H9 (cell line): Measurements from ENCODE around the gene FAU. TPM values are rescaled to one million over a fixed set of nuclear protein-coding genes. Genes with fewer than 3 reads are reported as not detected.

ENCODE experiments used
- DNase-seq: peaks from one replicate; pipeline ENCODE4 v3.0.0-alpha.2; 2017
- H2AFZ ChIP-seq: one replicate; pipeline ENCODE4 v1.6.1; 2013; ENCODE audit warnings: mild to moderate bottlenecking, low read length, control low read depth, moderate library complexity
- H2AK5ac ChIP-seq: 2 replicates; pipeline ENCODE4 v1.6.1; 2013; ENCODE audit warnings: low read length, control low read depth, mixed read lengths; ENCODE audit not compliant: insufficient read length
- H2BK120ac ChIP-seq: one replicate; pipeline ENCODE4 v1.6.1; 2013; ENCODE audit warnings: low read depth, mild to moderate bottlenecking, low read length, control low read depth, inconsistent platforms; ENCODE audit not compliant: poor library complexity, severe bottlenecking
- H2BK12ac ChIP-seq: 2 replicates; pipeline ENCODE4 v1.6.1; 2013; ENCODE audit warnings: low read length, control low read depth, mixed read lengths, low read depth; ENCODE audit not compliant: insufficient read length
- H2BK15ac ChIP-seq: 2 replicates; pipeline ENCODE4 v1.6.1; 2013; ENCODE audit warnings: low read depth, low read length, control low read depth
- H2BK20ac ChIP-seq: one replicate; pipeline ENCODE4 v1.6.1; 2013; ENCODE audit warnings: low read depth, mild to moderate bottlenecking, low read length, control low read depth, inconsistent platforms; ENCODE audit not compliant: poor library complexity, severe bottlenecking
- H2BK5ac ChIP-seq: 2 replicates; pipeline ENCODE4 v1.6.1; 2013; ENCODE audit warnings: low read length, control low read depth, mixed read lengths; ENCODE audit not compliant: insufficient read length
- H3K14ac ChIP-seq: 2 replicates; pipeline ENCODE4 v1.6.1; 2013; ENCODE audit warnings: low read length, control low read depth; ENCODE audit not compliant: insufficient read depth
- H3K18ac ChIP-seq: 2 replicates; pipeline ENCODE4 v1.6.1; 2013; ENCODE audit warnings: low read depth, mild to moderate bottlenecking, mixed read lengths, low read length, control low read depth; ENCODE audit not compliant: insufficient read length
- H3K23ac ChIP-seq: 2 replicates; pipeline ENCODE4 v1.6.1; 2013; ENCODE audit warnings: low read length, control low read depth, mixed read lengths, low read depth; ENCODE audit not compliant: insufficient read length
- H3K23me2 ChIP-seq: 2 replicates; pipeline ENCODE4 v1.6.1; 2013; ENCODE audit warnings: low read depth, mild to moderate bottlenecking, mixed read lengths, low read length, control low read depth; ENCODE audit not compliant: insufficient read length, poor library complexity, severe bottlenecking
- H3K27ac ChIP-seq: 2 replicates; pipeline ENCODE4 v1.5.1; 2013; ENCODE audit warnings: low read length, control low read depth, mixed read lengths, low read depth; ENCODE audit not compliant: insufficient read length
- H3K27me3 ChIP-seq: 2 replicates; pipeline ENCODE4 v1.6.1; 2013; ENCODE audit warnings: low read length, control low read depth, inconsistent platforms; ENCODE audit not compliant: insufficient read depth
- H3K4ac ChIP-seq: 2 replicates; pipeline ENCODE4 v1.6.1; 2013; ENCODE audit warnings: low read depth, mild to moderate bottlenecking, control low read depth, inconsistent platforms, low read length, moderate library complexity
- H3K4me1 ChIP-seq: 2 replicates; pipeline ENCODE4 v1.6.1; 2013; ENCODE audit warnings: low read length, control low read depth, inconsistent platforms; ENCODE audit not compliant: insufficient read depth
- H3K4me2 ChIP-seq: 2 replicates; pipeline ENCODE4 v1.6.1; 2013; ENCODE audit warnings: low read length, control low read depth, mixed read lengths; ENCODE audit not compliant: insufficient read length, insufficient read depth
- H3K56ac ChIP-seq: 2 replicates; pipeline ENCODE4 v1.6.1; 2013; ENCODE audit warnings: low read depth, mild to moderate bottlenecking, mixed read lengths, low read length, control low read depth; ENCODE audit not compliant: insufficient read length
- H3K79me1 ChIP-seq: 2 replicates; pipeline ENCODE4 v1.6.1; 2013; ENCODE audit warnings: low read depth, mild to moderate bottlenecking, moderate library complexity, low read length, control low read depth, inconsistent platforms; ENCODE audit not compliant: insufficient read depth, poor library complexity, severe bottlenecking
- H3K79me2 ChIP-seq: 2 replicates; pipeline ENCODE4 v1.6.1; 2013; ENCODE audit warnings: low read length, control low read depth, inconsistent platforms; ENCODE audit not compliant: insufficient read depth
- H3K9ac ChIP-seq: 2 replicates; pipeline ENCODE4 v1.6.1; 2013; ENCODE audit warnings: low read length, control low read depth, mixed read lengths; ENCODE audit not compliant: insufficient read length; ENCODE audit errors: extremely low read depth
- H3K9me3 ChIP-seq: one replicate; pipeline ENCODE4 v1.6.1; 2013; ENCODE audit warnings: low read depth, low read length, inconsistent platforms; ENCODE audit not compliant: control insufficient read depth
- H3T11ph ChIP-seq: one replicate; pipeline ENCODE4 v1.6.1; 2013; ENCODE audit warnings: mild to moderate bottlenecking, low read length, control low read depth, inconsistent platforms
- H4K20me1 ChIP-seq: one replicate; pipeline ENCODE4 v1.6.1; 2013; ENCODE audit not compliant: control insufficient read depth, insufficient read length, insufficient read depth
- H4K5ac ChIP-seq: 2 replicates; pipeline ENCODE4 v1.6.1; 2013; ENCODE audit warnings: low read depth, mild to moderate bottlenecking, mixed read lengths, low read length, control low read depth; ENCODE audit not compliant: insufficient read length
- H4K8ac ChIP-seq: replicated peaks from 2 replicates; pipeline ENCODE4 v1.6.1; 2013; ENCODE audit warnings: low read length, control low read depth, mixed read lengths, low read depth; ENCODE audit not compliant: insufficient read length
- H4K91ac ChIP-seq: 2 replicates; pipeline ENCODE4 v1.6.1; 2013; ENCODE audit warnings: low read depth, mild to moderate bottlenecking, moderate library complexity, mixed read lengths, low read length, control low read depth; ENCODE audit not compliant: insufficient read length
- H3K27ac Mint-ChIP-seq, 3 experiments: 2 replicates in 2 of 3; 3 replicates in 1 of 3; pipeline ENCODE4 v1.8.0; 2020 to 2021; ENCODE audit warnings: mixed read lengths in 3 of 3, mild to moderate bottlenecking in 1 of 3, moderate library complexity in 1 of 3
- H3K27me3 Mint-ChIP-seq: 2 replicates; pipeline ENCODE4 v1.8.0; 2021; ENCODE audit warnings: low read depth, mild to moderate bottlenecking, moderate library complexity, mixed read lengths
- H3K36me3 Mint-ChIP-seq, 3 experiments: 2 replicates in 2 of 3; 3 replicates in 1 of 3; pipeline ENCODE4 v1.8.0; 2020 to 2021; ENCODE audit warnings: low read depth in 3 of 3, mixed read lengths in 3 of 3; ENCODE audit not compliant: insufficient read depth in 1 of 3
- H3K4me1 Mint-ChIP-seq, 2 experiments: 2 replicates each; pipeline ENCODE4 v1.8.0; 2020; ENCODE audit warnings: mixed read lengths in 2 of 2
- H3K4me3 Mint-ChIP-seq, 2 experiments: 2 replicates in 1 of 2; 3 replicates in 1 of 2; pipeline ENCODE4 v1.8.0; 2020 to 2021; ENCODE audit warnings: mild to moderate bottlenecking in 2 of 2, mixed read lengths in 2 of 2, moderate library complexity in 1 of 2
- H3K9me3 Mint-ChIP-seq, 2 experiments: 2 replicates in 1 of 2; 3 replicates in 1 of 2; pipeline ENCODE4 v1.8.0; 2020; ENCODE audit warnings: mild to moderate bottlenecking in 2 of 2, mixed read lengths in 2 of 2, moderate library complexity in 1 of 2
- CTCF ChIP-seq: fragments of 200-600 bp; sonication (generic); conservative IDR thresholded peaks from 3 replicates; pipeline ENCODE4 v1.8.0; 2021; ENCODE audit warnings: antibody characterized with exemption, mild to moderate bottlenecking
- WGBS: extraction: QIAGEN DNeasy Blood & Tissue Kit; methylation state at CpG from one replicate; pipeline ENCODE4 v1.1.7; 2013; ENCODE audit warnings: missing lambda C conversion rate, low lambda C conversion rate, mixed read lengths; ENCODE audit not compliant: insufficient read length; ENCODE audit errors: extremely low coverage; 5-methylcytosine and 5-hydroxymethylcytosine counted together
- total RNA-seq: library from RNA; stranded (reverse); gene quantifications from 2 replicates; pipeline ENCODE4 v1.2.1, GENCODE V29; 2021

The FAU gene
- total RNA-seq, 1 experiment from 2014 or later = 898 TPM

DNA sequence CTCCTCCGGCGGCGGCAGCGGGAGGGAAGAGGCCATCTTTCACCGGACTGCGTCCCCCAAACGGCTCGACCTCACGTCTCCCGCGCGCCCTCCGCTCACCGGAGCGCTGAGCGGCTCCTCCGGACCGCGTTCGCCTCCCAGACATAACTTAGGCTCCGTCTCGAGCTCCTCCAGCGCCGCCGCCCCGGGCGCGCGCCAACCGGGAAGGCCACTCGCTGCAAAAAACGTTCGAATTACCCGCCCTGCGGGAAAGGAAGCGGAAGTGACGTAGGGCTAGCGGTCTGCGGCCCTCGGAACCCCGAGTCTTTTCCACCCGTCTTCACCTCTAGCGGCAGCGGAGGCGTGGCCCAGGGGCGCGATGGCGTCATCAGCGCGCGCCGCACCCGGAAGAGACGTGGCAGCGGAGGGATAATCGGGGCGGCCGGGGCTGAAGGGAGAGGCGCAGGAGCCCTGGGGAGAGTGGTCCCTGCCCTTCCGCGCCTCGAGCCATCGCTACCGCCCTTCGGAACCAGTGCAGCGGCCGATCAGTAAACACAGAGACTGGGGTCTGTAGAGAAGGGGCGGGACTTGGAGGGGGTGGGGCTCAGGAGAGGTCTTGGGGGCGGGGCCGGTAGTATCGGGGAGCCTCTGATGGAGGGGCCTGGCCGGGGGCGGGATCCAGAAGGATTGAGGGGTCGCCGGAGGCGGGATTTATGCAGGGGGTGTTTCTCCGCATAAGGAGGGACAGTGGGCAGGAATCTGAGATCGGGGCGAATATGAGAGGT lies 37.9 kb downstream of the FAU start, which contains the start of the genes CDCA5 and ZFPL1:
CDCA5 (minus strand) TSS at position 207 of the 764 bp plus-strand sequence; CDS start at position 145, 62 bp downstream.
ZFPL1 (plus strand) TSS at position 389 of the 764 bp plus-strand sequence. CDS start 477 bp downstream, outside the sequence.
- no peak within 1 kb of the TSS for H2BK20ac ChIP-seq
- peaks cover 4% of the 10 kb centered on the region for H3K79me1 ChIP-seq
- H3K4me2 ChIP-seq = peak within 1 kb of the TSS; percentile 79
- no peaks in the 10 kb centered on the region for H3K27me3 ChIP-seq
- H3K23ac ChIP-seq = no peak within 1 kb of the TSS
- H2BK120ac ChIP-seq = no peak within 1 kb of the TSS
- H2BK15ac ChIP-seq = no peak within 1 kb of the TSS
- H2AK5ac ChIP-seq = no peak within 1 kb of the TSS
- Mint-ChIP-seq H3K27ac (peak within 1 kb of the TSS; percentile 98 to 100 (median 99)), H3K4me3 (peak within 1 kb of the TSS; percentile 97 to 99), H3K36me3 (peaks cover 26 to 66% (median 65%) of the 10 kb centered on the region in 3 experiments), H3K9me3 (no peaks in the 10 kb centered on the region; a peak in 1 of 5 replicates), H3K4me1 (peaks cover 14 to 16% of the 10 kb centered on the region in 2 experiments), H3K27me3 (no peaks in the 10 kb centered on the region)
- no peak for TF ChIP-seq CTCF
- no peaks in the 10 kb centered on the region for H3K4me1 ChIP-seq
- peak within 1 kb of the TSS; percentile 93 for H3K9ac ChIP-seq
- H4K8ac ChIP-seq = no peak within 1 kb of the TSS
- no peak within 1 kb of the TSS for H2AFZ ChIP-seq
- no peak within 1 kb of the TSS for H2BK5ac ChIP-seq
- H3K56ac ChIP-seq = no peak within 1 kb of the TSS
- WGBS = no CpG with 5 or more reads among the region's 79 CpGs
- H3K9me3 ChIP-seq = no peaks in the 10 kb centered on the region
- H4K20me1 ChIP-seq = peaks cover 3% of the 10 kb centered on the region
- H3K23me2 ChIP-seq = peaks cover 12% of the 10 kb centered on the region
- DNase-seq = peak; percentile 96
- no peak within 1 kb of the TSS for H2BK12ac ChIP-seq
- peaks cover 8% of the 10 kb centered on the region; the same call in 1 of the 2 replicates for H3K79me2 ChIP-seq
- H3K18ac ChIP-seq = peak within 1 kb of the TSS; percentile 96
- H3T11ph ChIP-seq = no peak within 1 kb of the TSS
- H4K91ac ChIP-seq = no peak within 1 kb of the TSS
- no peak within 1 kb of the TSS; the same call in 1 of the 2 replicates for H3K4ac ChIP-seq
- H3K14ac ChIP-seq = peak within 1 kb of the TSS; percentile 95
- H3K27ac ChIP-seq = peak within 1 kb of the TSS; percentile 79
- peak within 1 kb of the TSS; percentile 37 for H4K5ac ChIP-seq
